ENCODE measurements around the gene CBS.
"Not testable (repeated sequence)": the region's sequence is repeated elsewhere in the genome, so short reads cannot be mapped to it uniquely, and the experiment has no call there.

Gene CBS

DNA sequence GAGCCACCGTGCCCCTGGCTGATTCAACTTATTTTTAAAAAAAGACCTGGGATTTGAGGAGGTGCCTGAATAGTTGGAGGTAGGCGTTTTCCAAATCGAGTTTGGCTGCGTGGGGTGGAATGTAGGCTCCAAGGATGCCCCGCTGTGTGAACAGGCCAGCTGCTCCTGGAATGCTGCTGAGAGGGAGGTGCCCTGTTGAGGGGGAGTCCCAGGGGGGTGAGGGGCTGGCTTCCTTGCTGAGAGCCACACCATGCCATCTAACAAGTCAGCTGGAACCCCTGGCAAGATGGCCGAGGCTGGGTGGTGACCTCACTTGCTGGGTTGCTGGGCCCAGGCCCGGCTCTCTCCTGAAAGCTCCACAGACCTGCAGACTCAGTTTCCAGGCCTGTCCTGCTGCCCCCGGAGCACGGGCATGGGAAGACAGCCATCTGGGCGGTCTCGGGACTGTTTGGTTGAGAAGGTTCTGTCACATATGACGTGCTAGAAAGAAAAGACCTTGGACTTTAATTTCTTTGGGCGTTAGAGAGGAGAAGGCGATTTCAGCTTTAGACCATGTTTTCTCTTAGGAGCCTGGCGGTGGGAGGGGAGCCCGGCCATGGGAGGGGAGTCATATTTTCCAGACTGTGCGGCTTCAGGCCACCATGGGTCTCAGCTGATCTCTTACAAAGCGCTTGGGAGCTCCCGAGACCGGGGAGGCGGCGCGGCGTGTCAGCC lies 7.1 kb upstream of the CBS start:
- H3K27ac Mint-ChIP-seq; H3K27me3 Mint-ChIP-seq (ENCODE audit: low read depth); H3K36me3 Mint-ChIP-seq (ENCODE audit: low read depth); H3K9me3 Mint-ChIP-seq; H3K4me3 Mint-ChIP-seq; H3K4me1 Mint-ChIP-seq (ENCODE audit: low read depth): not testable (repeated sequence)

DNA sequence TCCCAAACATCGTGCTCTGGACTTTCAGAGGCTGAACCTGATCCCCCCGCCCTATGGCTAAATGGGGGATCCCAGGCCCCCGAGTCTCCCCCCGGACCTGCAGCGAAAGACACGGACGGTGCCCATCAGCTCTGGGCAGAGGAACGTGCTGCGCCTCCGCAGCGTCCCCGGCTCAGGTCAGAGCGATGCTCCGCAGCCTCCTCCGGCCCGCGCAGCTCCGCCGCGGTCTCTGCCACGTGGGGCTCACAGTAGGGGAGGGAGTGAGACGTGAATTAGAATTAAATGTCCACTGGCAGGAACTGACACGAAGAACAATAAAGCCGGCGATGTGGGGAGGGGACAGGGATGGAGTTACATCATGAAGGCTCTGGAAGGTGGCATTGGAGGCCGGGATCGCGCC lies 1.0 kb upstream of the CBS start:
- not testable (repeated sequence) for H3K4me1 Mint-ChIP-seq (ENCODE audit: low read depth); H3K27me3 Mint-ChIP-seq (ENCODE audit: low read depth); H3K27ac Mint-ChIP-seq; H3K36me3 Mint-ChIP-seq (ENCODE audit: low read depth); H3K9me3 Mint-ChIP-seq; H3K4me3 Mint-ChIP-seq

DNA sequence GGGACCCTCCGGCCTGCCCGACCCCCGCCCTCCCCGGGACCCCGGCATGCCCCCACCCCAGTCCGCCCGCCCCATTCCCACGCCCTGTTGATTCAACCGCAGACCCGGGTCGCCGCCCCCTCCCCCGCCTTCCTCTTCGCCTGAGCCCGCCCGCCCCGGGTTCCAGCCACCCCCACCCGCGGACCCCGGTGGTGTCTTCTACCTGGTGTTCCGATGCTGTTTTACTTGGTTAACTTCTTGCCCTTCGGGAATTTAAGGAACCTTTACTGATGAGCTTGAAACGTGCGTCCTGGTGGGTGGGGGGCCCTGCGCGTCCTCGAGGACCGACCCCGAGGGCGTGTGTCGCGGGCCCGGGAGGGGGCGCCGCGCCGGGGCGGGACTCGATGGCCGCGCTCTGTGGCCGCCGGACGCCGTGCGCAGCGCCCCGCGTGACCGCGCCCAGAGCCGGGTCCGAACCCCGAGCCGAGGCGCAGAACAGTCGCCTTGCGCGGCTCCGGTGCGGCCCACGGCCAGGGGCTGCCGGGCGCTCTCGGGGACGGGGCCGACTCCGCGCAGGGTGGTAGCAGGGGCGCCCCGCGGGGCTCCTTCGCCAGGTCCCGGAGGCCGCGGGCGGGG lies 495 bp upstream of the CBS start:
- H3K9me3 Mint-ChIP-seq; H3K27ac Mint-ChIP-seq; H3K4me3 Mint-ChIP-seq; H3K4me1 Mint-ChIP-seq (ENCODE audit: low read depth); H3K36me3 Mint-ChIP-seq (ENCODE audit: low read depth); H3K27me3 Mint-ChIP-seq (ENCODE audit: low read depth): not testable (repeated sequence)

DNA sequence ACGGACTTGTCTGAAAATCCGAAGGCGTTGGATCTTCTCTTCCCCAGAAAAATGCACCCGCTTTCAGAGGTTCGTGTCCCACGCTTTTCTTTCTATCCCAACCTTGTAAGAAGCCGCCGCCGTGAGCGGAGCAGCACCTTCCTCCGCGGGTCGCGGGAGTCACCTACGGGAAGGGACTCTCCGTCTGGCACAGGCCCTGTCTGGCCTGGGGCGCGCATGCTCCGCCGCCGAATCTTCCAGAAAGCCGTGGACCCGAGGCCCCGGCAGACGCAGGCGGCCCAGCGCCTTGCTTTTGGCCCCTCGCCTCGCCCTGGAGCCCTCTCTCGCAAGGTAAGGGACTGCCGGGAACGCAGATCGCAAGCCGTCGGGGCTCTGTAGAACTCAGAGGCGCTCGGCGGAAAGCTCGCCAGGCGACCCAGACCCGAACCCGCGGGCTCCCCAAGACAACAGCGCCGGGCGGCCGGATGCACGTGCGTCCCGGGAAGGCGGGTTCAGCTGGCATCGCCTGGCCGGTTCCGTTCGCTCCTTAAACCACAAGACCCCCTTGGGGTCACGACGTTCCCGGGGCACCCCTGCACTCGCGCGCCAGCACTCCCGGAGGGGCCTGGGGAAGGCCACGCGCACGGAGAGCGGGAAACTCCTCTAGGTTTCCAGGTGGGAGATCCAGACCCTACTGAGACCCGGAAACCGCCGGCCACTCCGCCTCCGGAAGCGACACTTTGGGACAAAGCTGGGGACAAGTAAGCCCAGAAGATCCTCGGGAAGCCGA lies 1.1 kb downstream of the CBS start:
- not testable (repeated sequence) for H3K4me1 Mint-ChIP-seq (ENCODE audit: low read depth); H3K27me3 Mint-ChIP-seq (ENCODE audit: low read depth); H3K36me3 Mint-ChIP-seq (ENCODE audit: low read depth); H3K4me3 Mint-ChIP-seq; H3K27ac Mint-ChIP-seq; H3K9me3 Mint-ChIP-seq

DNA sequence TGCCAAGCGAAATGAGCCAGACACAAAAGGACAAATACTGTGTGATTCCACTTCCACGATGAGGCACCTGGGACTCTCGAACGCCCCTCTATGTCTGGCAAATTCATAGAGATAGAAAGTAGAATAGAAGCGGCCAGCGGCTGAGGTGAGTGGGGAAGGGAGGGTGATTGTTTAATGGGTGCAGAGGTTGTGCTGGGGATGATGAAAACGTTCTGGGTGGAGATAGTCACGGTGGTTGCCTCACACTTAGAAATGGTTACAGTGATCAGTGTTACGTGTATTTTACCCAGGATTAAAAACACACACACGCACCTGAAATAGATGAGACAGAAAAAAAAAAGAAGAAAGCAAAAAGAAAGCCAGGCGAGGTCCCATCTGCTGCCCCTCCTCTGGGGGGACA lies 2.9 kb downstream of the CBS start:
- H3K4me3 Mint-ChIP-seq; H3K36me3 Mint-ChIP-seq (ENCODE audit: low read depth); H3K27ac Mint-ChIP-seq; H3K27me3 Mint-ChIP-seq (ENCODE audit: low read depth); H3K4me1 Mint-ChIP-seq (ENCODE audit: low read depth); H3K9me3 Mint-ChIP-seq: not testable (repeated sequence)

DNA sequence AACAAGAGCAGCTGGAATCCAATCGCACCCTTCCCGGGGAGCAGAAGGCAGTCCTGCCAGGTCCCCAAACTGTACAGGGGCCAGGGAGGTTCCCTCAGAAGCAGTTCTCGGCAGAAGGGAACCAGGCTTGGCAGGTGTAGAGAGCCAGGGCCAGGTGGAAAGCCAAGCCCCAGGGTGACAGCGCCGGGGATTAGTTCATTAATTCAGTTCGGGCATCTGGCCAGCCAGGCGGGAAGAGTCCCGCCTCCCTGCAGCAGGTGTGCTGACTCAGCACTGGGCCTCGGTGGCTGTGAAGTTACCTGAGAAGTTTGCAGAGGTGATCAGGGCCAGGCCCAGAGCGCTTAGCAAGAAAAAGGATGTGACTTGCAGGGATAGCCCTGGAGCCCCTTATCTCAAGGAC lies 6.0 kb downstream of the CBS start:
- H3K9me3 Mint-ChIP-seq; H3K27ac Mint-ChIP-seq; H3K27me3 Mint-ChIP-seq (ENCODE audit: low read depth): not testable (repeated sequence)

DNA sequence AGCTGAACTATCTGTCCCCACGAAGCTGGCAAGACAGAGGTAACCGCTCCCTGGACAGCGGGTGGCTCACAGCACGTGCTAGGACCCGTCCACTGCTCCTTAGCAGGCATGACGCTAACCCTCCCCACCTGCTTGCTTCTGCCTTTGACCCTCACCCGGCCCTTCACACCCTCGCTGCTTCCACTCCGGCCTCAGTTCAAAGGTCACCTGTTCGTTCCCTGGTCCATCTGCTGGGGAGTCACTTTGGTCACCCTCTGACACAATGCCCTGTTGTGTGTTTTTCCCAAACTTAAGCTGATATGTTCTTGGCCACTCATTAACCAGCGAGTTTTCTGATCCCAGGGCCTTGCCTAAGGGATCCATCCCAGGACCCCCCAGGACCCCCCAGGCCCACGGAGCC lies 7.6 kb downstream of the CBS start:
- H3K4me3 Mint-ChIP-seq; H3K36me3 Mint-ChIP-seq (ENCODE audit: low read depth); H3K27ac Mint-ChIP-seq; H3K27me3 Mint-ChIP-seq (ENCODE audit: low read depth); H3K9me3 Mint-ChIP-seq; H3K4me1 Mint-ChIP-seq (ENCODE audit: low read depth): not testable (repeated sequence)

More for the DNA sequence above, 6.0 kb downstream of the CBS start:
- not testable (repeated sequence) for H3K4me1 Mint-ChIP-seq (ENCODE audit: low read depth); H3K4me3 Mint-ChIP-seq; H3K36me3 Mint-ChIP-seq (ENCODE audit: low read depth)

DNA sequence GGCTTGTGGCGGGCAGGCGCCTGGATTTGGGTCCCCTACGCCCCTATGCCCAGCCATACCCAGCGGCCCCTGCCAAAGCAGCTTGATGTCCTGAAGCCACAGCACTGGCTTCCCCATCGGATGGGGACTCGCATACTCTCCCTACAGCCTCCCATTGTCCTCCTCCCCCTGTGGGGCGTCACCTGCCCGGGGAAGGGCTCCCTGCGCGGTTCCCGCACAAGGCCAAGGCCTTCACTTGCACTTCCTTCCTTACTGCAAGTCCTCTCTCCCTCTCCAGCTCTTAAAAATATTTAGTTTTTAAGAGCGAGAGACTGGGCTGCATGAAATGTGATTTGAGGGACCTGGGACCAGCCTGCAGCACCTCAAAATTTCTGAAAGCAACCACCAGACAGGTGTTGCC lies 8.9 kb downstream of the CBS start:
- H3K4me3 Mint-ChIP-seq; H3K4me1 Mint-ChIP-seq (ENCODE audit: low read depth); H3K9me3 Mint-ChIP-seq; H3K27ac Mint-ChIP-seq; H3K36me3 Mint-ChIP-seq (ENCODE audit: low read depth); H3K27me3 Mint-ChIP-seq (ENCODE audit: low read depth): not testable (repeated sequence)

DNA sequence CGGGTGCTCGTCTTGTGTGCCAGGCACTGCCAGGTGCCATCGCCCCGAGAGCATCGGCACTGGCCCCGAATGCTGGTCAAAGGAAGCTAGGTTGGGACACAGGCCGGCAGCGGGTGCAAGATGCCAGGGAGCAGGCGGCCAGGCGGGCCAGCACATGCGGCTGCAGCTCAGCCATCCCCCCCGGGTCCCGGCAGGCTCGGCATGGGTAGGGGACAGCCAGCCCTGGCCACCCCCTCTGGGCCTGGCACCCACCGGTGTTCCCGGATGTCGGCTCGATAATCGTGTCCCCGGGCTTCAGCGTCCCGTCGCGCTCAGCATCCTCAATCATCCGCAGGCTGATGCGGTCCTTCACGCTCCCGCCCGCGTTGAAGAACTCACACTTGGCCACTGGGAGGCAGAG lies 9.6 kb downstream of the CBS start:
- not testable (repeated sequence) for H3K36me3 Mint-ChIP-seq (ENCODE audit: low read depth); H3K9me3 Mint-ChIP-seq; H3K4me3 Mint-ChIP-seq; H3K27me3 Mint-ChIP-seq (ENCODE audit: low read depth); H3K4me1 Mint-ChIP-seq (ENCODE audit: low read depth); H3K27ac Mint-ChIP-seq

DNA sequence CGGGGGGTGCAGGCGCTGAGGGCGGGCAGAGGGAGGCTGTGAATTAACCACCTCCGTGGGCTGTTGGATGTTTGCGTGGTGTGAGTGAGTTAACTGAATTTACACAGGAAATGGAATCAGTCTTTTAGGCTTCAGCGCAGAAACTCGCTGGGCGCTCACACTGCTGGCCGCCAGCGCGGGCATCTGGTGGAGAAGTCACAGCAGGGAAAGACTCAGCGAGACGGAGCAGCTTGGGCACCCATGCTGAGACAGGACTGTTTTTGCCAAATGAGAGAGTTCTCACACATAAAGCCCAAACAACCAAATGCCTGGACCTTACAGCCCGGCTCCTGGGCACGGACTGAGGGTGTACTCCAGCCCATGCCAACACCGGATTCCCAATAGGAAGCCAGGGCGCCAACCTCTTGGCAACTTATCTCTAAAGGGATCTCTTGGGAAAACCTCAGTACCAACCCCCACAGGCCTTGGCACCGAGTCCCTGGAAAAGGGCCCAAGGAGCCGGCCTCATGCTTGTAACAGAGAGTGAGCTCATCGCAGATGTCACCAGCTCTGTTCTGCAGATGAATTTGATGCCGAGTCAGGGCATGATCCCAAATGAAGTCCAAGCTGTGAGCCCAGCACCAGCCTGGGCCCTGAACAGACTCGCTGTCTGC lies 11.2 kb downstream of the CBS start:
- H3K36me3 Mint-ChIP-seq (ENCODE audit: low read depth); H3K4me3 Mint-ChIP-seq; H3K27me3 Mint-ChIP-seq (ENCODE audit: low read depth); H3K9me3 Mint-ChIP-seq; H3K27ac Mint-ChIP-seq; H3K4me1 Mint-ChIP-seq (ENCODE audit: low read depth): not testable (repeated sequence)

DNA sequence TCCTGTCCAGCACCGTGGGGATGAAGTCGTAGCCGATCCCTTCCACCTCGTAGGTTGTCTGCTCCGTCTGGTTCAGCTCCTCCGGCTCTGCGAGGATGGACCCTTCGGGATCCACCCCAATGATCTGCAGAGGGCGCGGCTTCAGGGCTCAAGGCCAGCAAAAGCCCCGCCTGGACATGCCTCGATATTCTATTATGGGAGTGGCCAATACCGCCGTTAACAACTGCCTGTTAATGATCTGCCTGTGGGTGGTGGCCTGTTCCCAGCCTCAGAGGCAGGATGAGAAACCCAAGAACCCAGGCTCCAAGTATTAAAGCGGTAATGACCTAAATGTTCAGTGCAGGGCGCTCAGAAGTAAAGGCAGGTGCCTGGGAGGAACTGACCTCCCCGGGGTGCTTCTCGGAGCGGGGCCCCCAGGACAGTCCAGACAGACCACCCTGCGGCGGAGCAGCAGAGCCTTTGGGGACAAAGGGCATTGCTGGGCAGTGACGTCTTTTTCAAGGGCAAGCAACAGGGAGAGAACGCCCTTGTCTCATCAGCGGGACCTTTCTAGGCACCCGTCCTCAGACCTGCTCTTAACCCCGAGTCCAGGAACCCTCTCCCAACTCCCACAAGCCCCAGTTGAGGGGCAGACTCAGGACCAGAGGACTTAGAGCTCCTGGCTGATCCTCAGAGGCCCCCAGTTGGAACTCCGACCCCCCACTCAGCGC lies 12.5 kb downstream of the CBS start:
- H3K27ac Mint-ChIP-seq; H3K4me1 Mint-ChIP-seq (ENCODE audit: low read depth); H3K4me3 Mint-ChIP-seq; H3K27me3 Mint-ChIP-seq (ENCODE audit: low read depth); H3K36me3 Mint-ChIP-seq (ENCODE audit: low read depth); H3K9me3 Mint-ChIP-seq: not testable (repeated sequence)

DNA sequence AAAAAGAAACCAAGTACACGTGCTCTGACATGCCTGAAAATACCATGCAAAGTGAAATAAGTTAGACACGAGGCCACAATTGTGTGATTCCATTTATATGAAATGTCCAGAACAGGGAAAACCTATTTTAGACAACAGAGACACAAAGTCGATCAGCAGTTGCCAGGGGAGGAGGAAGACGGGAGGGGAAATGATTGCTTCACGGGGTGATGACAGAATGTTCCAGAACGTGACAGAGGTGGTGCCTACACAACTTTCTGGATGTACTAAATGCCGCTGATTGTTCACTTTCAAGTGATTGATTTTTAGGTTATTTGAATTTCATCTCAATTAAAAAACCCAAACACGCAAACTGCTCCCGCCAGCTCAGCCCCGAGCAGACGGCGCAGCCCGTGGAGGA lies 22.5 kb downstream of the CBS start:
- not testable (repeated sequence) for H3K4me1 Mint-ChIP-seq (ENCODE audit: low read depth); H3K27ac Mint-ChIP-seq; H3K4me3 Mint-ChIP-seq; H3K9me3 Mint-ChIP-seq; H3K27me3 Mint-ChIP-seq (ENCODE audit: low read depth); H3K36me3 Mint-ChIP-seq (ENCODE audit: low read depth)

DNA sequence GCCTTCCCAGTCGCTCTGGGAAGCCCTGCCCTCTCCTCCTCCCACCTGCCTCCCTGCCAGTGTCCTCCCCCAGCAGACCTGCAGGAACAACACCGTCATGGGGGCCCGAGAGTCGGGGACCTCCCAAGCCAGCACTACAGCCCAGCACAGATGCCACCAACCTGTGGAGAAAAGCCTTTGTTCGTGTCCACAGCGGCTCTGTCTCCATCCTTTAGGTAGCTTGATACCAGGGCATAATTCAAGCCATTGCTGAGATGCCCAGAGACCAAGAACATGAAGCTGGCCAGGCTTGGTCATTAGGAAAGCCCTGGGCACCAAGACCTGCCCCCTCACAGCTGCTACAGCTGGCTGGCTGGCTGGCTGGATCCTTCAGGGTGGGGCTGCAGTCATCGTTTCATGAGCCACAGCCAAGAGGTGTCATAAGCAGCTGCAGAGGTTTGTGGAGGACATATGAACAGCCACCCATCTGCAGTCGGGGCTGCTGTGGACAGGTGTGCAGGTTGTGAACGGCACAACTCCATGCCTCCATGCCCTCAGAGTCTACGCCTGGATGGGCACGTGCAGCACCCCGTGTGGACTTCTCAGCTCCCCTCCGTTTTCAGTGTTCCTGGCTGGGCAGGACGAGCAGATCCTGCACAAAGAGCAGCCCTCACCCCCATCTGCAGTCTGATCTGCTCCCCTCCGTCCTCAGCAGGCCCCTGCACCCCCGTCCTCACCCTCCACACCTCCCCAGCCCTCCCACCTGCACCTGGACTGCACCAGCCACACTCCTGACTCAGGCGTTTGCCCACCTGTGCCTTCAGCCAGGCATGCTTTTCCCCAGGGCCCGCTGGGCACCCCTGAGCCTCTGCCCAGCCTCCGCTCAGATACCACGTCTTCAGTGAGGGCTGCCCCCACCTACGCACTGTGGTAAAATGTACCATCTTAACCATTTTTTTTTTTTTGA lies 29.5 kb downstream of the CBS start:
- not testable (repeated sequence) for H3K27ac Mint-ChIP-seq; H3K27me3 Mint-ChIP-seq (ENCODE audit: low read depth); H3K9me3 Mint-ChIP-seq; H3K4me1 Mint-ChIP-seq (ENCODE audit: low read depth); H3K36me3 Mint-ChIP-seq (ENCODE audit: low read depth); H3K4me3 Mint-ChIP-seq
